ENCODE measurements around the gene CCDC190.
A peak's percentile ranks its signal among the peaks of the same experiment; 100 is the strongest.
"Not testable (repeated sequence)": the region's sequence is repeated elsewhere in the genome, so short reads cannot be mapped to it uniquely, and the experiment has no call there.

CCDC190 gene

GRCh38 chr1:162882248-162882674, 21.3 kb upstream of the CCDC190 start:
- H2AFZ ChIP-seq (ENCODE audit: low read length) = no peak overlapping the region
- no peaks in the 10 kb centered on the region for H3F3A ChIP-seq (ENCODE audit: low read depth)
- H4K20me1 ChIP-seq (ENCODE audit: insufficient read depth, low read length, poor library complexity, severe bottlenecking) = no peaks in the 10 kb centered on the region
- no peak for TF ChIP-seq CTCF (conservative IDR thresholded peaks at IDR 0.05; ENCODE audit: low read length)
- no peak for TF ChIP-seq EZH2phosphoT487 (IDR thresholded peaks at IDR 0.05; ENCODE audit: borderline replicate concordance)
- no peaks in the 10 kb centered on the region for H3K27me3 ChIP-seq (ENCODE audit: insufficient read depth, low read length, poor library complexity, severe bottlenecking)
- no peaks in the 10 kb centered on the region for H3K36me3 ChIP-seq (ENCODE audit: insufficient read depth, low read length)
- no peaks in the 10 kb centered on the region for H3K9me3 ChIP-seq (ENCODE audit: insufficient read depth, low read depth, low read length)
- no peaks in the 10 kb centered on the region for H3K79me2 ChIP-seq (ENCODE audit: insufficient read depth, low read length)
- no peak overlapping the region for H3K4me2 ChIP-seq (ENCODE audit: low read depth, low read length, poor library complexity, severe bottlenecking)
- H3K4me1 ChIP-seq (ENCODE audit: insufficient read depth, low read length, poor library complexity, severe bottlenecking) = peaks cover under 1% of the 10 kb centered on the region
- H3K9ac ChIP-seq (ENCODE audit: low read depth, low read length, poor library complexity, severe bottlenecking) = no peak overlapping the region
- no peak overlapping the region for H3K4me3 ChIP-seq (ENCODE audit: low read length, poor library complexity, severe bottlenecking)
- no peaks in the 10 kb centered on the region for H3K9me2 ChIP-seq (replicated peaks; ENCODE audit: low read depth, low read length)

- H3F3A ChIP-seq (ENCODE audit: low read depth) = no peaks in the 10 kb centered on the region
- H3K4me1 ChIP-seq (ENCODE audit: insufficient read depth, low read length, poor library complexity, severe bottlenecking) = peaks cover 8% of the 10 kb centered on the region
- H3K9me2 ChIP-seq (replicated peaks; ENCODE audit: low read depth, low read length) = no peaks in the 10 kb centered on the region
- H3K9ac ChIP-seq (ENCODE audit: low read depth, low read length, poor library complexity, severe bottlenecking) = no peak overlapping the region
- TF ChIP-seq CTCF (conservative IDR thresholded peaks at IDR 0.05; ENCODE audit: low read length) = no peak
- no peak for TF ChIP-seq EZH2phosphoT487 (IDR thresholded peaks at IDR 0.05; ENCODE audit: borderline replicate concordance)
- no peaks in the 10 kb centered on the region for H3K79me2 ChIP-seq (ENCODE audit: insufficient read depth, low read length)
- H2AFZ ChIP-seq (ENCODE audit: low read length) = no peak overlapping the region
- H3K4me3 ChIP-seq (ENCODE audit: low read length, poor library complexity, severe bottlenecking) = no peak overlapping the region
- H4K20me1 ChIP-seq (ENCODE audit: insufficient read depth, low read length, poor library complexity, severe bottlenecking) = no peaks in the 10 kb centered on the region
- no peaks in the 10 kb centered on the region for H3K9me3 ChIP-seq (ENCODE audit: insufficient read depth, low read depth, low read length)
- H3K36me3 ChIP-seq (ENCODE audit: insufficient read depth, low read length) = no peaks in the 10 kb centered on the region
- no peaks in the 10 kb centered on the region for H3K27me3 ChIP-seq (ENCODE audit: insufficient read depth, low read length, poor library complexity, severe bottlenecking)
- H3K4me2 ChIP-seq (ENCODE audit: low read depth, low read length, poor library complexity, severe bottlenecking) = no peak overlapping the region
Measured at GRCh38 chr1:162881590-162881989, 20.6 kb upstream of the CCDC190 start.

GRCh38 chr1:162880617-162881016, 19.6 kb upstream of the CCDC190 start:
- H3K9me2 ChIP-seq (replicated peaks; ENCODE audit: low read depth, low read length); H3K4me3 ChIP-seq (ENCODE audit: low read length, poor library complexity, severe bottlenecking); H3K36me3 ChIP-seq (ENCODE audit: insufficient read depth, low read length); H3F3A ChIP-seq (ENCODE audit: low read depth); H3K4me2 ChIP-seq (ENCODE audit: low read depth, low read length, poor library complexity, severe bottlenecking); H3K27me3 ChIP-seq (ENCODE audit: insufficient read depth, low read length, poor library complexity, severe bottlenecking); H3K79me2 ChIP-seq (ENCODE audit: insufficient read depth, low read length); H3K9me3 ChIP-seq (ENCODE audit: insufficient read depth, low read depth, low read length); H4K20me1 ChIP-seq (ENCODE audit: insufficient read depth, low read length, poor library complexity, severe bottlenecking); H2AFZ ChIP-seq (ENCODE audit: low read length); H3K9ac ChIP-seq (ENCODE audit: low read depth, low read length, poor library complexity, severe bottlenecking): not testable (repeated sequence)
- H3K4me1 ChIP-seq (ENCODE audit: insufficient read depth, low read length, poor library complexity, severe bottlenecking) = peaks cover 11% of the 10 kb centered on the region

GRCh38 chr1:162878000-162878596, 17.1 kb upstream of the CCDC190 start:
- Histone ChIP-seq H4K20me1 (ENCODE audit: insufficient read depth, low read length, poor library complexity, severe bottlenecking) (no peaks in the 10 kb centered on the region), H3K27me3 (ENCODE audit: insufficient read depth, low read length, poor library complexity, severe bottlenecking) (no peaks in the 10 kb centered on the region), H3K9me3 (ENCODE audit: insufficient read depth, low read depth, low read length) (no peaks in the 10 kb centered on the region), H3K4me3 (ENCODE audit: low read length, poor library complexity, severe bottlenecking) (no peak overlapping the region), H2AFZ (ENCODE audit: low read length) (0 out of 2 replicates have a peak overlapping the region, but pooled peaks have one; percentile 65), H3K79me2 (ENCODE audit: insufficient read depth, low read length) (no peaks in the 10 kb centered on the region), H3F3A (ENCODE audit: low read depth) (no peaks in the 10 kb centered on the region), H3K4me2 (ENCODE audit: low read depth, low read length, poor library complexity, severe bottlenecking) (no peak overlapping the region), H3K9me2 (replicated peaks; ENCODE audit: low read depth, low read length) (no peaks in the 10 kb centered on the region), H3K9ac (ENCODE audit: low read depth, low read length, poor library complexity, severe bottlenecking) (no peak overlapping the region), H3K4me1 (ENCODE audit: insufficient read depth, low read length, poor library complexity, severe bottlenecking) (peaks cover 11% of the 10 kb centered on the region), H3K36me3 (ENCODE audit: insufficient read depth, low read length) (no peaks in the 10 kb centered on the region)
- TF ChIP-seq EZH2phosphoT487 (IDR thresholded peaks at IDR 0.05; ENCODE audit: borderline replicate concordance) = no peak
- TF ChIP-seq CTCF (conservative IDR thresholded peaks at IDR 0.05; ENCODE audit: low read length) = peak; percentile 91
